GM23338 (cell line): ENCODE data around the gene APPL2. TPM values are rescaled to one million over a fixed set of nuclear protein-coding genes. Genes with fewer than 3 reads are reported as not detected.

Experiments
- ATAC-seq: fragments of 200-7000 bp; cut with Tn5 transposase; 3 replicates; pipeline ENCODE4 v1.9.1; 2020
- DNase-seq: peaks from one replicate; pipeline ENCODE4 v3.0.0-alpha.2; 2015; ENCODE audit warnings: low spot score
- H2AFZ ChIP-seq: fragments of 200-600 bp; sonication (generic); 2 replicates; pipeline ENCODE4 v1.8.0; 2016; ENCODE audit warnings: antibody characterized with exemption, mild to moderate bottlenecking, moderate library complexity
- H3F3A ChIP-seq: fragments of 200-600 bp; sonication (generic); replicated peaks from 2 replicates; pipeline ENCODE4 v1.8.0; 2017; ENCODE audit warnings: antibody characterized with exemption, mixed run types, low read depth
- H3K27ac ChIP-seq: fragments of 200-600 bp; sonication (generic); 2 replicates; pipeline ENCODE4 v1.6.1; 2016; ENCODE audit warnings: low read depth
- H3K27me3 ChIP-seq: fragments of 200-600 bp; sonication (generic); 2 replicates; pipeline ENCODE4 v1.8.0; 2016; ENCODE audit warnings: mild to moderate bottlenecking, mixed run types, moderate library complexity; ENCODE audit not compliant: insufficient read depth
- H3K36me3 ChIP-seq: fragments of 200-600 bp; sonication (generic); 2 replicates; pipeline ENCODE4 v1.8.0; 2016; ENCODE audit warnings: mild to moderate bottlenecking; ENCODE audit not compliant: insufficient read depth
- H3K4me1 ChIP-seq: fragments of 200-600 bp; sonication (generic); 2 replicates; pipeline ENCODE4 v1.8.0; 2016; ENCODE audit warnings: mild to moderate bottlenecking, moderate library complexity; ENCODE audit not compliant: insufficient read depth
- H3K4me2 ChIP-seq: fragments of 200-600 bp; sonication (generic); 2 replicates; pipeline ENCODE4 v1.7.1; 2017; ENCODE audit warnings: mixed run types
- H3K4me3 ChIP-seq: fragments of 200-600 bp; sonication (generic); 2 replicates; pipeline ENCODE4 v1.6.1; 2016; ENCODE audit warnings: mixed run types
- H3K79me2 ChIP-seq: fragments of 200-600 bp; sonication (generic); replicated peaks from 2 replicates; pipeline ENCODE4 v1.8.0; 2017; ENCODE audit warnings: mild to moderate bottlenecking; ENCODE audit not compliant: insufficient read depth
- H3K9me2 ChIP-seq: fragments of 200-600 bp; sonication (generic); 2 replicates; pipeline ENCODE4 v1.8.0; 2017; ENCODE audit not compliant: insufficient read depth
- H4K20me1 ChIP-seq: fragments of 200-600 bp; sonication (generic); replicated peaks from 2 replicates; pipeline ENCODE4 v1.8.0; 2017; ENCODE audit warnings: mild to moderate bottlenecking; ENCODE audit not compliant: insufficient read depth
- H3K27ac Mint-ChIP-seq: 2 replicates; pipeline ENCODE4 v1.8.0; 2020; ENCODE audit warnings: inconsistent platforms, mild to moderate bottlenecking, moderate library complexity, mixed read lengths
- H3K27me3 Mint-ChIP-seq: 3 replicates; pipeline ENCODE4 v1.8.0; 2022; ENCODE audit warnings: low read depth, mild to moderate bottlenecking, moderate library complexity, mixed read lengths, inconsistent platforms; ENCODE audit not compliant: insufficient read depth, poor library complexity
- H3K36me3 Mint-ChIP-seq: 3 replicates; pipeline ENCODE4 v1.8.0; 2021; ENCODE audit warnings: low read depth, mild to moderate bottlenecking, inconsistent platforms, moderate library complexity, mixed read lengths
- H3K4me1 Mint-ChIP-seq: 3 replicates; pipeline ENCODE4 v1.8.0; 2020; ENCODE audit warnings: mild to moderate bottlenecking, inconsistent platforms, mixed read lengths
- H3K4me3 Mint-ChIP-seq: 3 replicates; pipeline ENCODE4 v1.8.0; 2021; ENCODE audit warnings: moderate library complexity, mild to moderate bottlenecking, inconsistent platforms, mixed read lengths
- H3K9me3 Mint-ChIP-seq: 3 replicates; pipeline ENCODE4 v1.8.0; 2020; ENCODE audit warnings: moderate library complexity, mild to moderate bottlenecking, inconsistent platforms, mixed read lengths
- CREB1 ChIP-seq: fragments of 250-450 bp; sonication (Bioruptor Pico); IDR thresholded peaks from 2 replicates; pipeline ENCODE4 v1.5.0; 2020; ENCODE audit warnings: low read depth, mild to moderate bottlenecking, moderate library complexity
- ETS1 ChIP-seq: IDR thresholded peaks from 2 replicates; pipeline ENCODE4 v1.6.1; 2016; ENCODE audit warnings: antibody characterized with exemption
- POLR2AphosphoS5 ChIP-seq: IDR thresholded peaks from 2 replicates; pipeline ENCODE4 v1.6.1; 2016; ENCODE audit warnings: antibody characterized with exemption, low read depth
- REST ChIP-seq: IDR thresholded peaks from one replicate; pipeline ENCODE4 v1.6.1; 2018; ENCODE audit warnings: antibody characterized with exemption; ENCODE audit not compliant: unreplicated experiment
- ZNF114 ChIP-seq: fragments of 250-450 bp; sonication (Bioruptor Pico); IDR thresholded peaks from 2 replicates; pipeline ENCODE4 v1.5.0; 2020; ENCODE audit warnings: mild to moderate bottlenecking, moderate library complexity
- ZNF462 ChIP-seq: fragments of 250-450 bp; sonication (Bioruptor Pico); IDR thresholded peaks from 2 replicates; pipeline ENCODE4 v1.5.0; 2020; ENCODE audit warnings: mild to moderate bottlenecking, moderate library complexity
- polyA plus RNA-seq: library from polyadenylated mRNA; unstranded; fragments of >200 nt; fragmentation: Nextera tagmentation; extraction: Ambion mirVana; gene quantifications from 2 replicates; pipeline ENCODE4 v1.2.1, GENCODE V29; 2016
- total RNA-seq: library from RNA; depleted of rRNA; stranded (reverse); fragments of >200 nt; shearing (Covaris generic); gene quantifications from 2 replicates; pipeline ENCODE4 v1.2.3, GENCODE V29; 2014

APPL2 gene
- total and polyA plus RNA-seq, 2 experiments from 2014 or later, result 9.3 to 17.4 TPM

GRCh38 chr12:105222726-105223351 lies 13.1 kb downstream of the APPL2 start (continued):
- no peak for TF ChIP-seq ZNF462 (CRISPR knock-in tag)

DNA sequence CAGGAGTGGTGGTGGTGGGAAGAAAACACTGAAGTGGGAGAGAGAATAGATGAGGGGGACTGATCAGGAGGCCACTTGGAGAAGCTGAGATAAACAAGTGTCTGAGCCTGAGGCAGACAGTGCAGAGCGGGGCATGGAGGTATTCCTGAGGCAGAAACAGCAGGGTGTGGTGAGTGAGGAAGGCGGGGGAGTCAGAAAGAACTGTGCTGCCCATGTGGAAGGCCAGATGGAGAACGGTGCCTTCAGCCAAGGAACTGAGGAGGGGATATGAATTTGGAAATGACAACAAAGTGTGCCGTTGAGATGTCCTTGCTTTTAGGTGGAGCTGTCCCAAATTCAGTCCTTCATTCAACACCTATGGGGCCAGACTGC lies 13.7 kb downstream of the APPL2 start:
- Mint-ChIP-seq H3K9me3 (no peaks in the 10 kb centered on the region), H3K27ac (peak overlapping the region; percentile 44), H3K4me3 (no peak overlapping the region), H3K27me3 (no peaks in the 10 kb centered on the region), H3K4me1 (peaks cover 11% of the 10 kb centered on the region), H3K36me3 (peaks cover 3% of the 10 kb centered on the region)
- DNase-seq (no peak), ATAC-seq (no peak; the same call in 2 of the 3 replicates)
- no peaks in the 10 kb centered on the region for H3K79me2 ChIP-seq
- H3K4me1 ChIP-seq, result peaks cover 6% of the 10 kb centered on the region
- H3K36me3 ChIP-seq, result no peaks in the 10 kb centered on the region; the same call in 1 of the 2 replicates
- H3K27ac ChIP-seq, result no peak overlapping the region
- no peaks in the 10 kb centered on the region for H3F3A ChIP-seq
- no peak overlapping the region for H3K4me3 ChIP-seq
- H3K9me2 ChIP-seq, result no peaks in the 10 kb centered on the region
- H3K4me2 ChIP-seq, result no peak overlapping the region
- H3K27me3 ChIP-seq, result no peaks in the 10 kb centered on the region
- H4K20me1 ChIP-seq, result no peaks in the 10 kb centered on the region; the same call in 1 of the 2 replicates
- H2AFZ ChIP-seq, result no peak overlapping the region
- no peak for TF ChIP-seq ZNF114 (CRISPR knock-in tag)
- TF ChIP-seq REST, result no peak
- TF ChIP-seq POLR2AphosphoS5, result no peak
- no peak for TF ChIP-seq CREB1 (CRISPR knock-in tag)
- no peak for TF ChIP-seq ETS1
